ENCODE results near the gene SYT5. TPM values are rescaled to one million over a fixed set of nuclear protein-coding genes. Genes with fewer than 3 reads are reported as not detected.
"Not testable (repeated sequence)": the region's sequence is repeated elsewhere in the genome, so short reads cannot be mapped to it uniquely, and the experiment has no call there.

The SYT5 gene
- total RNA-seq = 0.63 TPM

GRCh38 chr19:55179606-55180484, at the start of gene SYT5:
Gene SYT5, minus strand, starts transcription at chr19:55180289. Its CDS starts 1,248 bp downstream, at chr19:55179041.
- H3K4me3 ChIP-seq (ENCODE audit: low read length) = no peak within 1 kb of the TSS
- no peaks in the 10 kb centered on the region for H3K9me3 ChIP-seq (ENCODE audit: low read depth, low read length)
- H3K4me1 ChIP-seq (ENCODE audit: insufficient read depth, low read length) = peaks cover 20% of the 10 kb centered on the region
- peaks cover 58% of the 10 kb centered on the region for H3K27me3 ChIP-seq (ENCODE audit: insufficient read depth, low read length)

- Histone ChIP-seq H3K4me3 (ENCODE audit: low read length) (no peak overlapping the region), H3K27me3 (ENCODE audit: insufficient read depth, low read length) (no peaks in the 10 kb centered on the region), H3K9me3 (ENCODE audit: low read depth, low read length) (no peaks in the 10 kb centered on the region), H3K4me1 (ENCODE audit: insufficient read depth, low read length) (no peaks in the 10 kb centered on the region)
Observed at GRCh38 chr19:55229789-55230182, 49.7 kb upstream of the SYT5 start.

DNA sequence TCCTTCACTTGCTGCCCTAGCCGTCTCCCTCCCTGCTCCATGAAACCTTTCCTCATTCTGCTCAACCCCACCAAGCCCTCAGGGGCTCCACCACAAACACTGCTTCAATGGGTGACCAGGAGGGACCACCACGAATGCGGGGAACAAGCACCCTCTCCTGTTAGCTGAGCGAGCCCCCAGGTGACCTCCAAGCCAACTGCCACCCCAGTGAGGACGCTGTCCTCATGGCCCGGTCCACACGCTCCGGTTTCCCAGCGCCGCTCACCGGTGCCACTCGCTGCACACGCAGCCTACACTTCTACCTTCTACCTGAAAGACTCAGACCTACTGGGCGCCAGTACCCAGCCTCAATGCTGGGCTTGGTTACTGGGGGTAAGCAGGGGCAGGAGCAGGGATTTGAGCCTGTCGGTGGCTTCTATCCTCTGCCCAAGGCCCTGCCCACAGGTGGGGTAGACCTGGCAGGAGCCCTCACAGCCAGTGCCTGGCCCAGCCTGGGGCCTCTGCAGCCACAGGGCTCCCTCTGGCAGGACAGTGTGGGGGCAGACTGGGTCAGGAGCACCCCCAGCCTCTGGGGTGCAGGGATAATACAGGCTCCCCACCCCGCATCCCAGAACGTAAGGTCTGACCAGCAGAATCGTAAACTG, 49.2 kb upstream of the SYT5 start:
- Histone ChIP-seq H3K9me3 (ENCODE audit: low read depth, low read length) (no peaks in the 10 kb centered on the region), H3K4me1 (ENCODE audit: insufficient read depth, low read length) (no peaks in the 10 kb centered on the region), H3K27me3 (ENCODE audit: insufficient read depth, low read length) (no peaks in the 10 kb centered on the region), H3K4me3 (ENCODE audit: low read length) (no peak overlapping the region)

DNA sequence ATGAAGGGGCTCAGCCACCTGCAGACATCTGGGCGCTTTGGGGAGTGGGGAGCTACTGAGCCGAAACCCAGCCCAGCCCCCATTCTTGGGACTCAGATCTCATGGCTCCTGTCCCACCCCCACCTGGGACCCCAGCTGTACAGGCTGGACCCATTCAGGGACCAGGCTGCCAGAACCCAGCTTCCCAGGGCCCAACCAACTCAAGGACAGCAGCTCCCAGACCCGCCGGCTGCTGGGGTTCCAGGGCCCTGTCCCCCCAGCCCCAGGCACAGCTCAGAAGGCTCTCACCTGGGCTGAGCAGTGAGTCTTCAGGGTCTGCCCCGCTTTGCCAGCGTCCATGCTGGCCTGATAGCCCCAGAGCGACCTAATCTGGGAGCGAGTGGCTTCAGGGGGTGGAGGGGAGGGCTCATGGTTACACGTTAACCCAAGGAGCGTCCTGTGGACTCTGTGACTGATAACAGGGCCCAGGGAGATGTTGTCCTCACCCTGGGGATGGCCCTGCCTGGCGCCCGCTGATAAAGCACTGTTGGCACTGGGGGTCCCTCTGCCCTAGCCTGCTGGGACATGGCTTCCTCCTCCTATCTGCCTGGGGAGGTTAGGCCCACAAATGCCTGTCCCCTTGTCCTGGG, 48.4 kb upstream of the SYT5 start, which contains the start of gene TMEM86B:
TSS of gene TMEM86B (minus strand) at position 361 of the 629 bp plus-strand sequence. CDS start at position 339, 22 bp downstream.
- Histone ChIP-seq H3K27me3 (ENCODE audit: insufficient read depth, low read length) (no peaks in the 10 kb centered on the region), H3K4me3 (ENCODE audit: low read length) (no peak within 1 kb of the TSS), H3K9me3 (ENCODE audit: low read depth, low read length) (no peaks in the 10 kb centered on the region), H3K4me1 (ENCODE audit: insufficient read depth, low read length) (no peaks in the 10 kb centered on the region)

DNA sequence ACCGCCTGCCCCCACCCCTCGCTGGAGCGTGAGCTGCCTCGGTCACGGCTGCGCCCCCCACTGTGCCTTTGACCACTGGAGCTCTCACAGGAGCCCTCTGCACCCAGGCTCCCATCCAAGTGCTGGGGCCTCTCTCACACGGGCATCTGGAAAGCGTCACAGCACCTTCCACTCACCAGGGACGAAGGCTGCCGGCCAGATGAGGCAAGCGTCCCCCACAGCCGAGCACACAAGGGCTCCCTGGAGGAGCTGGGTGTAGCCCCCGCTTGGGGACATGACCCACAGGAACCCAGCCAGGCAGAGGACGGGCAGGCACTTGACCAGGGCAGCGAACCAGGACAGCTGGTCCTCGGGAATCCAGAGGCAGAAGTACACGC, 47.9 kb upstream of the SYT5 start:
- H3K4me3 ChIP-seq (ENCODE audit: low read length) = no peak overlapping the region
- H3K4me1 ChIP-seq (ENCODE audit: insufficient read depth, low read length) = no peaks in the 10 kb centered on the region
- no peaks in the 10 kb centered on the region for H3K27me3 ChIP-seq (ENCODE audit: insufficient read depth, low read length)
- no peaks in the 10 kb centered on the region for H3K9me3 ChIP-seq (ENCODE audit: low read depth, low read length)

DNA sequence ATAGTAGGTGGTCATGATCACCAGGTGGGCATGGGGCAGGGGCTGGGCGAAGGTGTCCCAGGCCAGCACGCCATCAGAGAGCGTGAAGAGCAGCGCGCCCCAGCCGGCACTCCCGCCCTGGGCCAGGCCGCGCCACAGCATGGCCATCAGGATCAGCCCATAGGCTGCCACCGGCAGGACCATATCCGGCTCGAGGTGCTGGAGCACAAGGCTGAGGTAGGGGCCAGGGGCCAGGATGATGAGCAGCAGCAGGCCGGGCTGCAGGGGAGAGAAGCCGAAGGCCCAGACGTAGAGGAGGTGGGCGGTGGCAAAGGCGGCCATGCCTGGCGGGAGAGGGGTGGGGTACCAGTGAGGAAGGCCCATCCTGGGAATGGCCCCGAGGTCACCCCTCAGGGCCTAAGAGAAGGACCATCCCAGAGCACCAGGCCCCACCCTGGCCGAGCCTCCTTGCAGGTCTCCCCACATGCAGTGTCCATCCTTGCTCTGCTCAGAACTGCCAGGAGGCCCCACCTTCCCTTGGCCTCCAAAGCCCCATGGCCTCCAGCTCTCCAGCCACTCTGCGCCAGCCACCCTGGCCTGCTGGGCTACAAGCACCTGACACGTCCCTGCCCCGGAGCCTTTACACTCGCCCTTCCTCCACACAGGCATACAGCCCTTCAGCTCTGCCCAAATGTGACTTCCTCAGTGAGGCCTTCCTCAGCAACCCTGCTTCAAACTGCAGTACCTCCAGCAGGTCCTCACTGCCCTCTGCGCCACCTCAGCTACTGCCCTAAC, 47.3 kb upstream of the SYT5 start:
- Histone ChIP-seq H3K4me3 (ENCODE audit: low read length) (no peak overlapping the region), H3K27me3 (ENCODE audit: insufficient read depth, low read length) (no peaks in the 10 kb centered on the region), H3K9me3 (ENCODE audit: low read depth, low read length) (no peaks in the 10 kb centered on the region), H3K4me1 (ENCODE audit: insufficient read depth, low read length) (no peaks in the 10 kb centered on the region)

DNA sequence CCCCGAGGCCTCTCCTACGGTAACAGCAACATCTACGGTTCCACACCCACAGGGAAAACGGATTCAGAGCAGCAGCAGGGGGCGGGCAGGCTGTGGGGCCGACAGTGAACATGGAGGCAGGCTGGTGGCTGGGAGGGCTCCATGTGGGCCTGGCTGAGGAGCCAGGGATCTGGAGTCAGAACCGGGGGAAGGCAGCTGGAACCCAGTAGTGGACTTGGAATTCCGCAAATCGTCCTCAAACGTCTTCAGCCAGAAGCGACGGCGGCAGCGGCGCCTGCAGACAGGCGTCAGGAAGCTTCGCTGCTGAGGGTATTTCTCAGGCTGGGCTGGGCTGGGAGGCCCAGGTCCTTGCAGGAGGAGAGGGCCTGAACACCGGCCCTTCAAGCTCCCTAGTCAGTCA, 46.7 kb upstream of the SYT5 start:
- H3K4me1 ChIP-seq (ENCODE audit: insufficient read depth, low read length) = no peaks in the 10 kb centered on the region
- no peaks in the 10 kb centered on the region for H3K27me3 ChIP-seq (ENCODE audit: insufficient read depth, low read length)
- H3K9me3 ChIP-seq (ENCODE audit: low read depth, low read length) = no peaks in the 10 kb centered on the region
- H3K4me3 ChIP-seq (ENCODE audit: low read length) = no peak overlapping the region

DNA sequence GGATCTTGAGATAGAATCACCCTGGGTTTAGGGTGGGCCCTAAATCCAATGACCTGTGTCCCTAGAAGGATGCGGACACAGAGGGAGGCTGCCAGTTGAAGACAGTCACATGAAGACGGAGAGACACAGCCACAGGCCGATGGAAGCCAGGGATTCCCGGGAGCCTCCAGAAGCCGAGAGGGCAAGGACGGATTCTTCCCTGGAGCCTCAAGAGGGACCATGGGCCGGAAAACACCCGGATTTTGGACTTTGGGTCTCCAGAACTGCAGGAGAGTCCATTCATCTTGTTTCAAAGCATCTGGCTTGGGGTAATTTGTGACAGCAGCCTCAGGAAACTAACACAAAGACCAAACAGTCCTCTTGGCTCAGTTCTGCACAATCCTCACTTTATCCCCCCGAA, 46.2 kb upstream of the SYT5 start:
- no peaks in the 10 kb centered on the region for H3K9me3 ChIP-seq (ENCODE audit: low read depth, low read length)
- H3K4me3 ChIP-seq (ENCODE audit: low read length) = no peak overlapping the region
- H3K4me1 ChIP-seq (ENCODE audit: insufficient read depth, low read length) = no peaks in the 10 kb centered on the region
- H3K27me3 ChIP-seq (ENCODE audit: insufficient read depth, low read length) = no peaks in the 10 kb centered on the region

DNA sequence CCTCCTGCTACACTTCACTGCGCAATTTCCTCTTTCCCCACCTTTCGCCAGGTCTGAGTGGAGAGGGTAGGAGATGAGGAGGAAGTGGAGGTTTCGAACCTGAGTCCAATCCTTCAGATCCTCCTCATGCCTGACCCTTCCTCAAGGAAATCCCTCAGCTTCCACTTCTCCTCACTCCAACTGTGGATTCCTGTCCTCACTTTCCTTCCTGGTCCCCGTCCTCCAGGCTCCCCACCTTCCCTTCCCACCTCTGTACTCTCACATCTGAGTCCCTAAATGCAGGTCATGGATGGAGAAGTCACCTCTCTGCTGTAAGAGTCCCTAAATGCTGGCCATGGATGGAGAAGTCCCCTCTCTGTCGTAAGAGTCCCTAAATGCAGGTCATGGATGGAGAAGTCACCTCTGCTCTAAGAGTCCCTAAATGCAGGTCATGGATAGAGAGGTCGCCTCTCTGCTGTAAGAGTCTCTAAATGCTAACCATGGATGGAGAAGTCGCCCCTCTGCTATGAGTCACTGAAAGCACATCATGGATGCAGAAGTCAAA, 45.4 kb upstream of the SYT5 start:
- no peaks in the 10 kb centered on the region for H3K4me1 ChIP-seq (ENCODE audit: insufficient read depth, low read length)
- no peak overlapping the region for H3K4me3 ChIP-seq (ENCODE audit: low read length)
- H3K27me3 ChIP-seq (ENCODE audit: insufficient read depth, low read length) = no peaks in the 10 kb centered on the region
- no peaks in the 10 kb centered on the region for H3K9me3 ChIP-seq (ENCODE audit: low read depth, low read length)

DNA sequence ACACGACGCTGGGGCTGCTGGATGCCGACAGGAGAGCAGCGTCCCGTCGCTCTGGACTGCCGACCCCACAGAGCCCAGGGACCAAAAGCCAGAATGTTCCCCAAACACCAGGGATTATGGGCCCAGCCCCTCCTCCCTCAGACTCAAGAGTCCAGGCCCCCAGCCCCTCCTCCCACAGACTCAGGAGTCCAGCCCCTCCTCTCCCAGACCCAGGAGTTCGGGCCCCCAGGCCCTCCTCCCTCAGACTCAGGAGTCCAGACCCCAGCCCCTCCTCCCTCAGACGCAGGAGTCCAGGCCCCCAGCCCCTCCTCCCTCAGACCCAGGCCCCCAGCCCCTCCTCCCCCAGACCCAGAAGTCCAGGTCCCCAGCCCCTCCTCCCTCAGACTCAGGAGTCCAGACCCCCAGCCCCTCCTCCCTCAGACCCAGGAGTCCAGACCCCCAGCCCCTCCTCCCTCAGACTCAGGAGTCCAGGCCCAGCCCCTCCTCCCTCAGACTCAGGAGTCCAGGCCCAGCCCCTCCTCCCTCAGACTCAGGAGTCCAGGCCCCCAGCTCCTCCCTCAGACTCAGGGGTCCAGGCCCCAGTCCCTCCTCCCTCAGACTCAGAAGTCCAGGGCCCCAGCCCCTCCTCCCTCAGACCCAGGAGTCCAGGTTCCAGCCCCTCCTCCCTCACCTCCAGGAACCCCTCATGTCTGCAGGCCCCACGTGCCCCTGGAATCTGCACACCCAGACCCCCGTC, 44.8 kb upstream of the SYT5 start:
- not testable (repeated sequence) for H3K4me3 ChIP-seq (ENCODE audit: low read length)

DNA sequence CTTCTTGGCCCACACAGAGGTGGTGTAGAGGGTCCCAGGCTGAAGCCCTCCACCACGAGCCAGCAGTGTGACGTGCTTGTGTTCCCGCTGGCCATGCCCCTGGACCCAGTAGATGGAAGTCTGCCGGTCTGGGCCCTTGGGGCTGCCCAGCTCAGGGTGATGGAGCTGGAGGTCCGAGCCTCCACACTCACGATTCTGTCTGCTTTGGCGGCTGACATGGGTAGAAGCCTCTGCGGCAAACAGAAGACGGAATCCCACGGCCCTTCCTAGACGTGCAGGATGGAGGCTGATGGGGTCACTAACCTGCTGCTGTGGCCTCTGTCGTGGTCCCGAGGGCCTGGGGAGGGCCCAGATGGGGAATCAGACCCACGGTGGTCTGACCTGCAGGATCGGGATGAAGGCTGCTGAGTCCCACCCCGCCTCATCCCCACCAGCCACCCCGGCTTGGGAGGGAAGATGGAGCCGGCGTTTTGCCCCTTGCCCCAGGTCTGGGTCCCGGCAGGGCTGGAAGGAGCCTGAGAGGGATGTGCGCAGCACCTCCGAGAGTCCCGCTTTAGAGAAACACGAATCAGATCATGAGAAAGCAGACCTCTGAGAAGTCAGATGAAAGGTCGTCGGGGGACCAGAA, 44.1 kb upstream of the SYT5 start:
- no peaks in the 10 kb centered on the region for H3K27me3 ChIP-seq (ENCODE audit: insufficient read depth, low read length)
- H3K9me3 ChIP-seq (ENCODE audit: low read depth, low read length) = no peaks in the 10 kb centered on the region
- H3K4me1 ChIP-seq (ENCODE audit: insufficient read depth, low read length) = no peaks in the 10 kb centered on the region
- H3K4me3 ChIP-seq (ENCODE audit: low read length) = no peak overlapping the region

More for the DNA sequence above, 44.8 kb upstream of the SYT5 start:
- H3K9me3 ChIP-seq (ENCODE audit: low read depth, low read length); H3K4me1 ChIP-seq (ENCODE audit: insufficient read depth, low read length); H3K27me3 ChIP-seq (ENCODE audit: insufficient read depth, low read length): not testable (repeated sequence)

DNA sequence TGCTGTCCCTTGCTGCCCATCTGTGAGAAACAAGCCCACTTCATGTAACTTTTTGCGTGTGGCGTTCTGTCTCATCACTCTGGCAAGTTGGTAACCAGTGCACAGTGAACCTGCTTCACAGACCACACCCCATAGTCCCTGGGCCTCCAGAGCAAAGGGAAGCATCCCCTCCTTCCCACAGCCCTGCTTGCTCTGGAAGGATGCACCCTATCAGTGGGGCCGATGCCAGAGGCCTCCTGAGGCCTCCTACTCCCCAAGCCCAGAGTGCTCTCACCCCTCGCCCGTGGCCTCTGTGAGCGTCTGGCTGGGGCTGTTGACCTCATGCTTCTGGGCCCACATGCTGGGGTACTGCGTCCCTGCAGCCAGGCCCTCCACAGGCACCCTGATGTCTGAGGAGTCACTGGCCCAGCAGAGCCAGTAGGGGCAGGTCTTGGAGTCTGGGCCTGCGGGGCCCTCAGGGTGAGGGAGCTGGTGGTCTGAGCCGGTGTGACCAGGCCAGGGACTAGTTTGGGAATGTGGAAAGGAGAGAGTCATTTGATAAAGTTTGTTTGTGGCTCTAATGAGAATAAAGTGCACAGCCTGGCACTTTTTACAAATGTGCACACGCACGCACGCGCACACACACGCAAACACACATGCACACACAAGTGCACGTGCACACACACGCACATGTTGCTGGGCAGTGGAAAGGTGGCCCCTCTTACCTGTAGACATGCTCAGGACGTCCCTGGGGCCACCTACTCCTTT, 43.4 kb upstream of the SYT5 start:
- no peak overlapping the region for H3K4me3 ChIP-seq (ENCODE audit: low read length)
- no peaks in the 10 kb centered on the region for H3K4me1 ChIP-seq (ENCODE audit: insufficient read depth, low read length)
- H3K27me3 ChIP-seq (ENCODE audit: insufficient read depth, low read length) = no peaks in the 10 kb centered on the region
- no peaks in the 10 kb centered on the region for H3K9me3 ChIP-seq (ENCODE audit: low read depth, low read length)

GRCh38 chr19:55220525-55220924, 40.4 kb upstream of the SYT5 start:
- Histone ChIP-seq H3K9me3 (ENCODE audit: low read depth, low read length) (no peaks in the 10 kb centered on the region), H3K27me3 (ENCODE audit: insufficient read depth, low read length) (no peaks in the 10 kb centered on the region), H3K4me1 (ENCODE audit: insufficient read depth, low read length) (peaks cover 12% of the 10 kb centered on the region), H3K4me3 (ENCODE audit: low read length) (no peak overlapping the region)
